Thyroid gland (tissue), 4 donors: ENCODE data around the gene FOXK1.

ENCODE experiments used
- CTCF ChIP-seq, 6 experiments: fragments of 200-600 bp in 3 of 6; fragments of 450-650 bp in 3 of 6; sonication (generic) in 3 of 6; IDR thresholded peaks; one replicate each; pipeline ENCODE4 v1.5.1; 2016 to 2019; ENCODE audit warnings: antibody characterized with exemption in 6 of 6, mild to moderate bottlenecking in 2 of 6, inconsistent platforms in 1 of 6, moderate library complexity in 1 of 6
- POLR2A ChIP-seq, 2 donors: fragments of 450-650 bp; IDR thresholded peaks; one replicate each; pipeline ENCODE4 v1.6.1; 2017; ENCODE audit warnings: antibody characterized with exemption in 2 of 2, mild to moderate bottlenecking in 2 of 2, moderate library complexity in 1 of 2

- TF ChIP-seq CTCF (IDR thresholded peaks at IDR 0.05) = no peak
- TF ChIP-seq POLR2A (IDR thresholded peaks at IDR 0.05) = no peak
Observed at GRCh38 chr7:4787541-4787940, 105.4 kb downstream of the FOXK1 start.
